HEK293 (cell line): Measurements from ENCODE around the gene SPRY4.

Experiments
- BCL11B ChIP-seq: fragments of 450-650 bp; formaldehyde crosslinking; IDR thresholded peaks from 2 replicates; pipeline ENCODE4 v1.5.1; 2016; ENCODE audit warnings: low read depth, missing biosample characterization, missing genetic modification characterization
- SALL2 ChIP-seq: fragments of 450-650 bp; formaldehyde crosslinking; IDR thresholded peaks from 2 replicates; pipeline ENCODE4 v1.5.0; 2017; ENCODE audit warnings: missing biosample characterization, mild to moderate bottlenecking, missing genetic modification characterization, borderline replicate concordance
- YY2 ChIP-seq: fragments of 450-650 bp; formaldehyde crosslinking; IDR thresholded peaks from 2 replicates; pipeline ENCODE4 v1.5.1; 2016; ENCODE audit warnings: missing biosample characterization, missing genetic modification characterization
- ZFP3 ChIP-seq: fragments of 450-650 bp; formaldehyde crosslinking; IDR thresholded peaks from 2 replicates; pipeline ENCODE4 v1.5.1; 2016; ENCODE audit warnings: low read depth, missing biosample characterization, missing genetic modification characterization
- ZNF169 ChIP-seq: fragments of 450-650 bp; formaldehyde crosslinking; IDR thresholded peaks from 2 replicates; pipeline ENCODE4 v1.5.1; 2016; ENCODE audit warnings: missing biosample characterization, missing genetic modification characterization
- ZNF202 ChIP-seq: fragments of 450-650 bp; formaldehyde crosslinking; IDR thresholded peaks from 2 replicates; pipeline ENCODE4 v1.5.1; 2016; ENCODE audit warnings: missing biosample characterization, missing genetic modification characterization, borderline replicate concordance
- ZNF214 ChIP-seq: fragments of 450-650 bp; formaldehyde crosslinking; IDR thresholded peaks from 2 replicates; pipeline ENCODE4 v1.5.1; 2017; ENCODE audit warnings: missing biosample characterization, mild to moderate bottlenecking, missing genetic modification characterization, borderline replicate concordance
- ZNF223 ChIP-seq: fragments of 450-650 bp; formaldehyde crosslinking; IDR thresholded peaks from 2 replicates; pipeline ENCODE4 v1.5.1; 2016; ENCODE audit warnings: missing biosample characterization, missing genetic modification characterization
- ZNF311 ChIP-seq: fragments of 450-650 bp; formaldehyde crosslinking; IDR thresholded peaks from 2 replicates; pipeline ENCODE4 v1.5.1; 2017; ENCODE audit warnings: missing biosample characterization, missing genetic modification characterization, borderline replicate concordance
- ZNF366 ChIP-seq: fragments of 450-650 bp; formaldehyde crosslinking; conservative IDR thresholded peaks from 2 replicates; pipeline ENCODE4 v1.5.1; 2016; ENCODE audit warnings: missing biosample characterization, missing genetic modification characterization
- ZNF391 ChIP-seq: fragments of 450-650 bp; formaldehyde crosslinking; IDR thresholded peaks from 2 replicates; pipeline ENCODE4 v1.5.1; 2016; ENCODE audit warnings: low read depth, missing biosample characterization, missing genetic modification characterization, borderline replicate concordance
- ZNF404 ChIP-seq: fragments of 450-650 bp; formaldehyde crosslinking; IDR thresholded peaks from 2 replicates; pipeline ENCODE4 v1.5.1; 2017; ENCODE audit warnings: missing biosample characterization, missing genetic modification characterization
- ZNF433 ChIP-seq: fragments of 450-650 bp; formaldehyde crosslinking; IDR thresholded peaks from 2 replicates; pipeline ENCODE4 v1.5.1; 2016; ENCODE audit warnings: missing biosample characterization, missing genetic modification characterization, low read depth
- ZNF48 ChIP-seq: fragments of 450-650 bp; formaldehyde crosslinking; IDR thresholded peaks from 2 replicates; pipeline ENCODE4 v1.5.1; 2016; ENCODE audit warnings: missing biosample characterization, missing genetic modification characterization
- ZNF514 ChIP-seq: fragments of 450-650 bp; formaldehyde crosslinking; IDR thresholded peaks from 2 replicates; pipeline ENCODE4 v1.5.1; 2016; ENCODE audit warnings: missing biosample characterization, missing genetic modification characterization
- ZNF521 ChIP-seq: fragments of 450-650 bp; formaldehyde crosslinking; IDR thresholded peaks from 2 replicates; pipeline ENCODE4 v1.5.1; 2017; ENCODE audit warnings: missing biosample characterization, mild to moderate bottlenecking, missing genetic modification characterization
- ZNF624 ChIP-seq: fragments of 450-650 bp; formaldehyde crosslinking; IDR thresholded peaks from 2 replicates; pipeline ENCODE4 v1.5.1; 2017; ENCODE audit warnings: missing biosample characterization, missing genetic modification characterization
- ZNF645 ChIP-seq: fragments of 450-650 bp; formaldehyde crosslinking; IDR thresholded peaks from 2 replicates; pipeline ENCODE4; 2016; ENCODE audit warnings: missing biosample characterization, missing genetic modification characterization
- ZNF707 ChIP-seq: fragments of 450-650 bp; formaldehyde crosslinking; IDR thresholded peaks from 2 replicates; pipeline ENCODE4 v1.5.1; 2016; ENCODE audit warnings: missing biosample characterization, missing genetic modification characterization
- ZNF76 ChIP-seq: fragments of 450-650 bp; formaldehyde crosslinking; IDR thresholded peaks from 2 replicates; pipeline ENCODE4; 2016; ENCODE audit warnings: low read depth, missing biosample characterization, missing genetic modification characterization, borderline replicate concordance
- ZNF791 ChIP-seq: fragments of 450-650 bp; formaldehyde crosslinking; IDR thresholded peaks from 2 replicates; pipeline ENCODE4 v1.5.1; 2016; ENCODE audit warnings: missing biosample characterization, missing genetic modification characterization
- ZSCAN30 ChIP-seq: fragments of 450-650 bp; IDR thresholded peaks from 2 replicates; pipeline ENCODE4 v1.5.1; 2018; ENCODE audit warnings: missing biosample characterization, mild to moderate bottlenecking, missing genetic modification characterization, moderate library complexity
- TF ChIP-seq, protein P1 (sequence below): fragments of 450-650 bp; formaldehyde crosslinking; IDR thresholded peaks from 2 replicates; pipeline ENCODE4 v1.5.1; 2016; ENCODE audit warnings: missing biosample characterization, missing genetic modification characterization, borderline replicate concordance
- TF ChIP-seq, protein P2 (sequence below): sonication (generic); formaldehyde crosslinking; IDR thresholded peaks from 2 replicates; pipeline ENCODE4 v1.8.1; 2022; ENCODE audit warnings: mild to moderate bottlenecking, moderate library complexity, missing genetic modification reagents
- TF ChIP-seq, protein P3 (sequence below): fragments of 450-650 bp; formaldehyde crosslinking; IDR thresholded peaks from 2 replicates; pipeline ENCODE4 v1.5.1; 2016; ENCODE audit warnings: missing biosample characterization, missing genetic modification characterization
- TF ChIP-seq, protein P4 (sequence below): fragments of 450-650 bp; IDR thresholded peaks from 2 replicates; pipeline ENCODE4 v1.5.1; 2018; ENCODE audit warnings: missing biosample characterization, missing genetic modification characterization
- TF ChIP-seq, protein P5 (sequence below): fragments of 450-650 bp; formaldehyde crosslinking; IDR thresholded peaks from 2 replicates; pipeline ENCODE4 v1.5.1; 2016; ENCODE audit warnings: missing biosample characterization, missing genetic modification characterization

The SPRY4 gene

GRCh38 chr5:142324871-142325724 lies at the start of gene SPRY4 (continued):
- no peak for TF ChIP-seq ZNF214 (tag by site-specific recombination)
- no peak for TF ChIP-seq ZSCAN30 (tag by site-specific recombination)
- TF ChIP-seq ZNF76: no peak
- TF ChIP-seq ZNF169 (tag by site-specific recombination): no peak
- TF ChIP-seq ZNF48 (tag by site-specific recombination): no peak
- no peak for TF ChIP-seq SALL2
- TF ChIP-seq, protein P1, sequence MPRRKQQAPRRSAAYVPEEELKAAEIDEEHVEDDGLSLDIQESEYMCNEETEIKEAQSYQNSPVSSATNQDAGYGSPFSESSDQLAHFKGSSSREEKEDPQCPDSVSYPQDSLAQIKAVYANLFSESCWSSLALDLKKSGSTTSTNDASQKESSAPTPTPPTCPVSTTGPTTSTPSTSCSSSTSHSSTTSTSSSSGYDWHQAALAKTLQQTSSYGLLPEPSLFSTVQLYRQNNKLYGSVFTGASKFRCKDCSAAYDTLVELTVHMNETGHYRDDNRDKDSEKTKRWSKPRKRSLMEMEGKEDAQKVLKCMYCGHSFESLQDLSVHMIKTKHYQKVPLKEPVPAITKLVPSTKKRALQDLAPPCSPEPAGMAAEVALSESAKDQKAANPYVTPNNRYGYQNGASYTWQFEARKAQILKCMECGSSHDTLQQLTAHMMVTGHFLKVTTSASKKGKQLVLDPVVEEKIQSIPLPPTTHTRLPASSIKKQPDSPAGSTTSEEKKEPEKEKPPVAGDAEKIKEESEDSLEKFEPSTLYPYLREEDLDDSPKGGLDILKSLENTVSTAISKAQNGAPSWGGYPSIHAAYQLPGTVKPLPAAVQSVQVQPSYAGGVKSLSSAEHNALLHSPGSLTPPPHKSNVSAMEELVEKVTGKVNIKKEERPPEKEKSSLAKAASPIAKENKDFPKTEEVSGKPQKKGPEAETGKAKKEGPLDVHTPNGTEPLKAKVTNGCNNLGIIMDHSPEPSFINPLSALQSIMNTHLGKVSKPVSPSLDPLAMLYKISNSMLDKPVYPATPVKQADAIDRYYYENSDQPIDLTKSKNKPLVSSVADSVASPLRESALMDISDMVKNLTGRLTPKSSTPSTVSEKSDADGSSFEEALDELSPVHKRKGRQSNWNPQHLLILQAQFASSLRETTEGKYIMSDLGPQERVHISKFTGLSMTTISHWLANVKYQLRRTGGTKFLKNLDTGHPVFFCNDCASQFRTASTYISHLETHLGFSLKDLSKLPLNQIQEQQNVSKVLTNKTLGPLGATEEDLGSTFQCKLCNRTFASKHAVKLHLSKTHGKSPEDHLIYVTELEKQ: 0 out of 2 replicates have a peak, but pooled peaks have one; percentile 19
- TF ChIP-seq ZNF514 (tag by site-specific recombination): no peak
- no peak for TF ChIP-seq ZNF433
- TF ChIP-seq ZNF791 (tag by site-specific recombination): no peak
- TF ChIP-seq ZNF624 (tag by site-specific recombination): no peak
- TF ChIP-seq ZNF404 (tag by site-specific recombination): no peak
- TF ChIP-seq ZNF707: no peak
- peak; percentile 23; the same call in 1 of the 2 replicates for TF ChIP-seq ZNF391 (tag by site-specific recombination)
- TF ChIP-seq ZFP3 (tag by site-specific recombination): no peak
- no peak for TF ChIP-seq YY2 (tag by site-specific recombination)
- TF ChIP-seq, protein P2, sequence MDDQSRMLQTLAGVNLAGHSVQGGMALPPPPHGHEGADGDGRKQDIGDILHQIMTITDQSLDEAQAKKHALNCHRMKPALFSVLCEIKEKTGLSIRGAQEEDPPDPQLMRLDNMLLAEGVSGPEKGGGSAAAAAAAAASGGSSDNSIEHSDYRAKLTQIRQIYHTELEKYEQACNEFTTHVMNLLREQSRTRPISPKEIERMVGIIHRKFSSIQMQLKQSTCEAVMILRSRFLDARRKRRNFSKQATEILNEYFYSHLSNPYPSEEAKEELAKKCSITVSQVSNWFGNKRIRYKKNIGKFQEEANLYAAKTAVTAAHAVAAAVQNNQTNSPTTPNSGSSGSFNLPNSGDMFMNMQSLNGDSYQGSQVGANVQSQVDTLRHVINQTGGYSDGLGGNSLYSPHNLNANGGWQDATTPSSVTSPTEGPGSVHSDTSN: peak; percentile 48; the same call in 1 of the 2 replicates
- no peak for TF ChIP-seq ZNF202 (tag by site-specific recombination)
- no peak for TF ChIP-seq BCL11B (tag by site-specific recombination)
- TF ChIP-seq, protein P3, sequence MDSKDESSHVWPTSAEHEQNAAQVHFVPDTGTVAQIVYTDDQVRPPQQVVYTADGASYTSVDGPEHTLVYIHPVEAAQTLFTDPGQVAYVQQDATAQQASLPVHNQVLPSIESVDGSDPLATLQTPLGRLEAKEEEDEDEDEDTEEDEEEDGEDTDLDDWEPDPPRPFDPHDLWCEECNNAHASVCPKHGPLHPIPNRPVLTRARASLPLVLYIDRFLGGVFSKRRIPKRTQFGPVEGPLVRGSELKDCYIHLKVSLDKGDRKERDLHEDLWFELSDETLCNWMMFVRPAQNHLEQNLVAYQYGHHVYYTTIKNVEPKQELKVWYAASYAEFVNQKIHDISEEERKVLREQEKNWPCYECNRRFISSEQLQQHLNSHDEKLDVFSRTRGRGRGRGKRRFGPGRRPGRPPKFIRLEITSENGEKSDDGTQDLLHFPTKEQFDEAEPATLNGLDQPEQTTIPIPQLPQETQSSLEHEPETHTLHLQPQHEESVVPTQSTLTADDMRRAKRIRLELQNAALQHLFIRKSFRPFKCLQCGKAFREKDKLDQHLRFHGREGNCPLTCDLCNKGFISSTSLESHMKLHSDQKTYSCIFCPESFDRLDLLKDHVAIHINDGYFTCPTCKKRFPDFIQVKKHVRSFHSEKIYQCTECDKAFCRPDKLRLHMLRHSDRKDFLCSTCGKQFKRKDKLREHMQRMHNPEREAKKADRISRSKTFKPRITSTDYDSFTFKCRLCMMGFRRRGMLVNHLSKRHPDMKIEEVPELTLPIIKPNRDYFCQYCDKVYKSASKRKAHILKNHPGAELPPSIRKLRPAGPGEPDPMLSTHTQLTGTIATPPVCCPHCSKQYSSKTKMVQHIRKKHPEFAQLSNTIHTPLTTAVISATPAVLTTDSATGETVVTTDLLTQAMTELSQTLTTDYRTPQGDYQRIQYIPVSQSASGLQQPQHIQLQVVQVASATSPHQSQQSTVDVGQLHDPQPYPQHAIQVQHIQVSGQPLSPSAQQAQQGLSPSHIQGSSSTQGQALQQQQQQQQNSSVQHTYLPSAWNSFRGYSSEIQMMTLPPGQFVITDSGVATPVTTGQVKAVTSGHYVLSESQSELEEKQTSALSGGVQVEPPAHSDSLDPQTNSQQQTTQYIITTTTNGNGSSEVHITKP (tag by site-specific recombination): peak; percentile 93
- TF ChIP-seq, protein P4, sequence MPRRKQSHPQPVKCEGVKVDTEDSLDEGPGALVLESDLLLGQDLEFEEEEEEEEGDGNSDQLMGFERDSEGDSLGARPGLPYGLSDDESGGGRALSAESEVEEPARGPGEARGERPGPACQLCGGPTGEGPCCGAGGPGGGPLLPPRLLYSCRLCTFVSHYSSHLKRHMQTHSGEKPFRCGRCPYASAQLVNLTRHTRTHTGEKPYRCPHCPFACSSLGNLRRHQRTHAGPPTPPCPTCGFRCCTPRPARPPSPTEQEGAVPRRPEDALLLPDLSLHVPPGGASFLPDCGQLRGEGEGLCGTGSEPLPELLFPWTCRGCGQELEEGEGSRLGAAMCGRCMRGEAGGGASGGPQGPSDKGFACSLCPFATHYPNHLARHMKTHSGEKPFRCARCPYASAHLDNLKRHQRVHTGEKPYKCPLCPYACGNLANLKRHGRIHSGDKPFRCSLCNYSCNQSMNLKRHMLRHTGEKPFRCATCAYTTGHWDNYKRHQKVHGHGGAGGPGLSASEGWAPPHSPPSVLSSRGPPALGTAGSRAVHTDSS: no peak
- no peak for TF ChIP-seq ZNF311
- TF ChIP-seq ZNF223 (tag by site-specific recombination): no peak
- no peak for TF ChIP-seq ZNF645 (tag by site-specific recombination)
- no peak for TF ChIP-seq ZNF521 (tag by site-specific recombination)
- TF ChIP-seq, protein P5, sequence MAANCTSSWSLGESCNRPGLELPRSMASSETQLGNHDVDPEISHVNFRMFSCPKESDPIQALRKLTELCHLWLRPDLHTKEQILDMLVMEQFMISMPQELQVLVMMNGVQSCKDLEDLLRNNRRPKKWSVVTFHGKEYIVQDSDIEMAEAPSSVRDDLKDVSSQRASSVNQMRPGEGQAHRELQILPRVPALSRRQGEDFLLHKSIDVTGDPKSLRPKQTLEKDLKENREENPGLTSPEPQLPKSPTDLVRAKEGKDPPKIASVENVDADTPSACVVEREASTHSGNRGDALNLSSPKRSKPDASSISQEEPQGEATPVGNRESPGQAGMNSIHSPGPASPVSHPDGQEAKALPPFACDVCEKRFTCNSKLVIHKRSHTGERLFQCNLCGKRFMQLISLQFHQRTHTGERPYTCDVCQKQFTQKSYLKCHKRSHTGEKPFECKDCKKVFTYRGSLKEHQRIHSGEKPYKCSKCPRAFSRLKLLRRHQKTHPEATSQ (tag by site-specific recombination): no peak
- TF ChIP-seq ZNF366: 0 out of 2 replicates have a peak, but pooled peaks have one; percentile 15
